Measurements from ENCODE around the gene ZNF480. TPM values are rescaled to one million over a fixed set of nuclear protein-coding genes. Genes with fewer than 3 reads are reported as not detected.
"Not testable (repeated sequence)": the region's sequence is repeated elsewhere in the genome, so short reads cannot be mapped to it uniquely, and the experiment has no call there.

The ZNF480 gene
- total RNA-seq, 1 donor from 2014 or later: 12.0 TPM

DNA sequence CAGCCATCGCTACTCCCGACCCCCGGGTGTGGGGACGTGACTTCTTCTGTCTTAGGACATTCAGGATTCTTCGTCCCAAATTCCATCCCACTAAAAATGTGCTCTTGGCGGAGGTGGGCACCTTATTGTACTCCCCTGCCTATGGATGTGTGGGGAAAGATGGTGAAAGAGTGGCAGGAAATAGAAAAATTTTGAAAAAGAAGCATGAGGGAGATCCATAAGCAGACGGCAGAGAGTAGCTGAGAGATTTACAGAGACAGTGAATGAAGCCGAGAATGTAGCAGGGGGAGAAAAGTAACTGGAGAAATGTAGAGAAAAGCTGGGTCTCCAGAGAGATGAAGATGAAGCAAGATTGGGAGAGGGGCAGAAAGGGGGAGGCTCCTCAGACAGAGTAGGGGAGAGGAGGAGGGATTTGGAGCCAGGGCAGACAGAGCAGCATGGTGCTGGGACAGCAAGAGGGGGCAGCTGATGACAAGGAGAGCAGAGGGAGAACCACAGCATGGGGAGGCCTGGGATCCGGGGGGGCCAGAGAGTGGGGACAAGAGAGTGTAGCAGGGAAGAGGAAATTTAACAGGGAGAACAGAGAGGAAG, 39.9 kb downstream of the ZNF480 start:
- no peak for DNase-seq (ENCODE audit: low read depth)

DNA sequence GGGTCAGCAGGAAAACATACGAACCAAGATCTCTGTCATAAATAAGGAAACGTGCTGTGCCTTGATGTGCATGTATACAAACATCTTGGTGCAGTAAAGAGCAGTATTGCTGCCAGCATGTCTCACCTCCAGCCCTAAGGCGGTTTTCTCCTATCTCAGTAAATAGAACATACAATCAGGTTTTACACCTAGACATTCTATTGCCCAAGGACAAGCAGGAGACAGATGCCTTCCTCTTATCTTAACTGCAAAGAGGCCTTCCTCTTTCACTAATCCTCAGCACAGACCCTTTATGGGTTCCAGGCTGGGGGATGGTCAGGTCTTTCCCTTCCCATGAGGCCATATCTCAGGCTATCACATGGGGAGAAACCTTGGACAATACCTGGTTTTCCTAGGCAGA, 42.1 kb downstream of the ZNF480 start:
- DNase-seq (ENCODE audit: low read depth): not testable (repeated sequence)

DNA sequence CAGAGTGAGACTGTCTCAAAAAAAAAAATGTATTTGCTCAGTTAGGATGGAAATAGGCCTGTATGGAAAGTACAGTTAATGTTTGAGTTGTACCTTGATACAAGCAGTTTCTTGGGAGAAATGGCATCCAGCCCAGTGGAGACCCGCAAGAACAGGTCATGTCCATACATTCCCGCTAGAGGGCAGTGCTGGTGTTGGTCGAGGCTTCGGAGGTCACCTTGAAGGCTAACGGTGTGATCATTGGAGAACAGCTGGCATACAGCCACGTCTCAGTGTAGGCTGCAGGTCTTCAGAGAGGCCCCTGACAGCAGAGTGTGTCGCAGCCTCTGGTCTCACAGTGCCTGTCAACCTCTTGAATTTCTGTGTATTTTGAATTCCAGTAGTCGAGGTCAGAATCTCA, 46.6 kb downstream of the ZNF480 start:
- DNase-seq (ENCODE audit: low read depth): no peak

DNA sequence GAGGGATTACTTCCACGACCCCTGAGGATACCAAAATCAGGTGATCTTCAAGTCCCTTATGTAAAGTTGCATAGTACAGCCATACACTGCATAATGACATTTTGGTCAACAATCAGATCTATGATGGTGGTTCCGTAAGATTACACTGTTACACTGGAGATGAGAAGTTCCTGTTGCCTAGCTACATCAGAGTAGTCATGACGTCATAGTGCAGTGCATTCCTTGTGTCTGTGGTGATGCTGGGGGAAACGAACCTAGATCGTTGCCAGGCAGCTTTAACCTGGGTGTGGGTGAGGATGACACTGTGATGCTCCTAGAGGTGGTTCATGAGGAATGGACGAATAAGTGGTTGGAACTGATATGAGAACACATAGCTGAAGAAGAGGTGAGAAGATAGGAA, 48.2 kb downstream of the ZNF480 start:
- DNase-seq (ENCODE audit: low read depth): no peak

DNA sequence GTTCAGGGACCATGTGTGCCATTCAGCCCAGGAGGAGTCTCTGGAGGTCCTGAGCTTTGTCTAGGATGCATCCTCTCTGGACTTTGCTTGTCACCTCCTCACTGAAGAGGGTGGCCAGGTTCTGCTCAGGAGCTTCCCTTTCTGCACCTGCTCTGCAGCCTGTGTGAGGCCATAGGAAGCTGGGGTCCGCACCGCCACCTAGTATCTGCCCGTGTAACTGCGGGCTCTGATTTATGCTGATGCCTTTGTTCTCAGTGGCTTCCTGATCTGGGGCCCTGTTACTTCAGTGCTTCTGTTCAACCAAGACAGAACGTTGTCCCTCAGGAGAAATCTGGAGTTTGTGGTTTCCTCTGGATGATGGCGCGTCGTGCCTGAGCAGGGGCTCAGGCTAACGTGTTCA, 54.5 kb downstream of the ZNF480 start:
- no peak for DNase-seq (ENCODE audit: low read depth)

DNA sequence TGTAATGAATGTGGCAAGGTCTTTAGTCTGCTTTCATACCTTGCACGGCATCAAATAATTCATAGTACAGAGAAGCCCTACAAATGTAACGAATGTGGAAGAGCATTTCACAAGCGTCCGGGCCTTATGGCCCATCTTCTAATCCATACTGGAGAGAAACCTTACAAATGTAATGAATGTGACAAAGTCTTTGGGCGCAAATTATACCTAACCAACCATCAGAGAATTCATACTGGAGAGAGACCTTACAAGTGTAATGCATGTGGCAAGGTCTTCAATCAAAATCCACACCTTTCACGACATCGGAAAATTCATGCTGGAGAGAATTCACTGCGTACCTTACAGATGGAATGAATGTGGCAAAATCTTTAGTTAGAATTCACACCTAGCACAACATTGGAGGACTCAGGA, 69.5 kb downstream of the ZNF480 start:
- DNase-seq (ENCODE audit: low read depth): no peak

DNA sequence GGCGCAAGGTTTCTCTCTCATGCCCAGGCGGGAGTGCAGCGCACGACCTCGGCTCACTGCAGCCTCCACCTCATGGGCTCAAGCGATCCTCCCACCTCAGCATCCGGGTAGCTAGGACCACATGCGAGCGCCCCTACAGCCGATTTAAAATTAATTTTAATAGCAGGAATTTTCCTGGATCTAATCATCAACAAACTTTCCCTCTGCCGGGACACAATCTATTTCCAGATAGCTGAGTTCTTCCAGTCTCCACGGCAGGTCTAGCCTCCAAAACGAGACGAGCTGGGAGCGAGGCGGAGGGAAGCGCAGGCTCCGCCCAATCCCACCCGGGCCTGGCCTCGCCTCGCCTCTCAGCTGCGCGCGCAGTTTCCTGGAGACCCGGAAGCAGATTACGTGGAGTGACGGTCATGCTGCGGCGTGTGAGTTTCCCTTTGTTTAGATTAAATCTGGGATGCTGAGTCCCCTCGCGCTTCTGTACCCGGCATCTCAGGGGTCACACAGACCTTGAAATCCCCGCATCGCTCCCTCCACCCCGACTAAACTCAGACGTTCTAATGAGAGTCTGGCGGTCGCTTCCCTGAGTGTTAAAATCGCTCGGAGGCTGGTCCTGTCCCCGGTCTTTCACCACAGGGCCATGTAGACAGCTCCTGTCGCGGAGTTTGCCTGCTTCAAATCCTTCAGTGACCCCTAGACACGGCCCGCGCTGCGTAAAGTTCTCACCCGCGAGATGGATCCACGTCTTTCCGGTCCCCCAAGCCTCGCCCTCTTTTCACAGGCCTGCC, 72.8 kb downstream of the ZNF480 start, which contains the start of gene ZNF880:
Gene ZNF880, plus strand, starts transcription at position 365 of the 782 bp plus-strand sequence. Its CDS starts 43 bp downstream, at position 408.
- DNase-seq (ENCODE audit: low read depth): peak; percentile 71

DNA sequence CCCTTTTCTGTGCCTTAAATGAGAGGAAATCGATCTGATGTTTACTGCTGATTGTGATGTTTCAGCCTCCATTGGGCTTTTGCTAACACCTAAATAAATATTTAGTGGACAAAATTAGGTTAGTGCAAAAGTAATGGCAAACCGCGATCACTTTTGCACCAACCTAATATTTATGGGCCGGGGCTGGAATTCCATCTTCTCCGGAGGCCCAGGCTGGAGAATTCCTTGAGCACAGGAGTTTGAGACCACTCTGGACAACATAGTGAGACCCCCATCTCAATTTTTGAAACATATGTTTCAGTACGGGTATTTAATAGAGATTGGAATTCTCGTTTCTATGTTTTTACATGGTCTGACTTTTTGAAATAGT, 73.4 kb downstream of the ZNF480 start:
- no peak for DNase-seq (ENCODE audit: low read depth)

Other genes starting within 250 kb of the ZNF480 start
- 6.6 and 18.1 TPM in 2 replicates for gene ZNF432, start 248.3 kb upstream of the ZNF480 start, total RNA-seq
- 18.8 and 22.8 TPM in 2 replicates for gene ZNF841, start 201.4 kb upstream of the ZNF480 start, total RNA-seq
- gene ZNF616, start 157.2 kb upstream of the ZNF480 start, total RNA-seq: 14.8 and 14.9 TPM in 2 replicates
- gene ZNF836, start 125.5 kb upstream of the ZNF480 start, total RNA-seq: 7.5 and 18.2 TPM in 2 replicates
- 293 and 385 TPM in 2 replicates for gene PPP2R1A, start 107.1 kb upstream of the ZNF480 start, total RNA-seq
- 12.7 and 31.6 TPM in 2 replicates for gene ZNF766, start 27.6 kb upstream of the ZNF480 start, total RNA-seq
- 2.3 and 6.0 TPM in 2 replicates for gene ZNF610, start 39.1 kb downstream of the ZNF480 start, total RNA-seq
- 23.1 and 32.5 TPM in 2 replicates for gene ZNF880, start 72.8 kb downstream of the ZNF480 start, total RNA-seq
- 19.1 and 28.2 TPM in 2 replicates for gene ZNF528, start 100.7 kb downstream of the ZNF480 start, total RNA-seq
- gene ZNF534, start 132.0 kb downstream of the ZNF480 start, total RNA-seq: not detected in 2 replicates
- gene ZNF578, start 156.4 kb downstream of the ZNF480 start, total RNA-seq: 3.5 and 6.5 TPM in 2 replicates
- 16.8 and 62.0 TPM in 2 replicates for gene ZNF808, start 230.5 kb downstream of the ZNF480 start, total RNA-seq